Right renal pelvis (tissue), 4 donors: Measurements from ENCODE around the gene BCL6. TPM values are rescaled to one million over a fixed set of nuclear protein-coding genes. Genes with fewer than 3 reads are reported as not detected.

Experiments
- DNase-seq, 4 donors: peaks; one replicate each; pipeline ENCODE4 v3.0.0-alpha.2; 2013; ENCODE audit warnings: low read depth in 4 of 4, low spot score in 3 of 4, missing footprints in 1 of 4
- polyA plus RNA-seq, 4 donors: library from polyadenylated mRNA; unstranded; fragments of 120-200 nt; gene quantifications; one replicate each; pipeline ENCODE4 v1.2.1, GENCODE V29; 2013; ENCODE audit not compliant: insufficient read length in 4 of 4

BCL6 gene
- polyA plus RNA-seq, 4 donors: 7.9 to 11.2 (median 9.3) TPM

DNA sequence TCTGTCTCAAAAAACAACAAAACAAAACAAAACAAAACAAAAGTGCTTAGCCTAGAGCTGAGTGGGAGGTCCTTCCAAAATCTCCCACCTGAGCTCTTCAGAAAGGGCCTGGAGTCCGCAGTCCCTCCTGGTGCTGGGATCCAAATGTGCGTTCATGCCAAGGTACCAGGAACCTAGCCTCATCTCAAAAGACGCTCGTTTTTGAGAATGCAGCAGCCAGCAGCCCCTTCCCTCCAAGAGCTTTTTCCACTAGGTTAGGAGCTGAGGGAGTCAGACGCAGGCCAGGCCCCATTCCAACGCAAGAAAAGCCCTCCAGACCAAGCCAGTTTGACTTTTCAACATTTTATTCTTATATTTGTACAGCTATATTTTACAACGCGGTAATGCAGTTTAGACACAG, 24.2 kb downstream of the BCL6 start:
- no peak for DNase-seq

DNA sequence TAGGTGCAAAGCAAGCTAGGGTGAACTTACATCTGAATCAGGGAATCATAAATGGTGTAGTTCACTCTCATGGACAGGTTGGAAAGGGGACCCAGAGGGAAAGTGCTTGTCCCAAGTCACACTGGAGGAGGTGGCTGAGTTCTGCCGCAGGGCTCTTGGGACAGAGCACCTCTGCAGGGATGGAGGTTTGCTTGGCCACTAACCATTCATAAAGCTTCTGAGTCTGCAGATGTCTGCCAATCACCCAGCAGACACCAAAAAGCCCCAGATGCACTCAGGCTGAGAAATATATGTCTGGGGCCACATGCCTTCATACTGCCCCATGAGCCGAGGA, 25.0 kb downstream of the BCL6 start:
- DNase-seq: no peak

DNA sequence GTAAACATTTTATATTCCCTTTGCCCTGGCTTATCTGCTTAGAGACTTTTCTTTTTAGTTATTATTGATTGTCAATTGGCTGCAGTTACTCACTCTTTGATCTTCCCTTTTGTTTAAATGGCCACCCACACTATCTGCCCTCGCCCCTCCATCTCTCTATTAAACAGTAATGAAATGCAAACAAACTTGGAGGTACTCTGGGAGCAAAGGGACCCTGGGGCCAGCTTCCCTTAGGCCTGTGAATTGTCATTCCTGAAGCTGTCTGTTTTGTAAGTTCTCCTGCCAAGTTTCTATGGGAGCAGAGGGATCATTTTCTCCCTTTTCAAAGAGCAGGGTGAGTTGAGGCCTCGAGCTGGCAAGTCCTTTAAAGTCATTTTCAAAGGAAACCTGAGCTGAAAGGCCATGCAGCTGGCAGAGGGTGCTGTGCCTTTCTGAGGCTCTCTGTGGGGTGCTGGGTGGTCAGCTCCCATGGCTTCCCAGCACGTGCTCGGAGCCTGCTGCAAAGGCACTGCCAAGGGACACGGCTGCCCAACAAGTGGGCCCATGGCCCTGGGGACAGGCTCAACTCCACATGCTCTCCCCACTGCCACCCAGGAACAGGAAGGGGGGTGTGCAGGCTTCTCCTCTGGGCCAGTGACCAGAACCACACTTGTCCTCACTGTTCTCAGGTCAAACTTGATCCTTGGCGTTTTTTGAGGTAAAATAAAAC, 25.5 kb downstream of the BCL6 start:
- no peak for DNase-seq

DNA sequence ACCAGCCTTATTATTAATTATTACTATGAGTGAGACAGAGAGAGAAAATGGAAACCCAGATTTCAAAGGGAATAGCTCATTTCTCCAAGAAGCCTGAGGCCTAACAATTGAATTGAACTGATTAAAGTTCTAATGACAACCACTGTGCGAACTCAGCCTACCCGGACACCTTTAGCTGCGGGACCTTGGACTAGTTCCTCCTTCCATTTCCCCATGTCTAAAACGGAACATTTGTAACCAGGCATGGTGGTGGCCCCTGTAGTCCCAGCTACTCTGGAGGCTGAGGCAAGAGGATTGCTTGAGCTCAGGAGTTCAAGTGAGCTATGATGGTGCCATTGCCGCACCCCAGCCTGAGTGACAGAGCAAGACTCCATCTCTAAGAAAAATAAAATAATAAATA, 26.5 kb downstream of the BCL6 start:
- DNase-seq: no peak

DNA sequence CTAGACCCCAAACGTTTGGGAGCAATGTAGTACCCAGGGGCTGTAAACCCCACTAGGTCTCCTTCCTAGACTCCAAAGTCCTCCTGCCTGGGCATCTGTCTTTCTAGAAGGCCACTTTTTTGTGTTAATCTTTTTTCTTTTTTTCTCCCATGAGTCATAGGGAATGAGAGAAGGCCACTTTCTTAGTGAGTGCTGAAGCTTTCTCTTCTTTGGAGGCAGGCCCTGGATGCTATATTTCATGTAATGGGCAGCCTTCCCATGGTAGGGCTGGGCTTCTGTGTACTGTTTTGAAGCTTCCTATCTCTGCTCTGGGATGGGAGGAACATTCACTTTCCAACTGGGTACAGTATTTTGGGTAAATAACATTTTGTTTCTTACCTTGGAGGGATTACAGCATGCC, 27.7 kb downstream of the BCL6 start:
- no peak for DNase-seq

DNA sequence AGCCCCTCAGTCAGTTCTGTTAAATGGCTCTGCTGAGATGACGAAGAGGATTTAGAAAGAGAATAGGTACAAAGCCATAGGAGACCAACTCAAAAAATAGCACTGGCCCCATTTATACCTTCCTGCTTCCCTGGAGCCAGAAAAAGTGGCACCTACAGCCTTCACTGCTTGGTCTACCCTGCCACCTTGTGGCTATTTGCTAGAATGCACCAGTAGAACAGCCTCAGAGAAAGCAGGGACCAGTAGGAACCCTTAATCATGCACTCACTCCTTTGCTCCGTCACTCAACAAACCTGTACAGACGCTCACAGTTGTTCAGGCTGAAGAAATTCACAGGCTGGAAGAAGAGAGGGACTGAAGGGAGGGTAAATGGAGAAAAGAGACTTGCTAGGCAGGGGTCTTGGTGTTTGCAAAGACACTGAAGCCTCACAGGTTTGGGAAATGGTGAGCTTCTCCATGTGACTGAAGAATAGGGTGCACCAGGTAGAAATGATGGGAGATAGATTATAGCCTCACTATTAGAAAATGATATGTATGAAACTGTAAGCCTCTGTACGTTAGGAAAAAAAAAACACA, 30.8 kb downstream of the BCL6 start:
- peak; percentile 41 to 65 (median 56) for DNase-seq

DNA sequence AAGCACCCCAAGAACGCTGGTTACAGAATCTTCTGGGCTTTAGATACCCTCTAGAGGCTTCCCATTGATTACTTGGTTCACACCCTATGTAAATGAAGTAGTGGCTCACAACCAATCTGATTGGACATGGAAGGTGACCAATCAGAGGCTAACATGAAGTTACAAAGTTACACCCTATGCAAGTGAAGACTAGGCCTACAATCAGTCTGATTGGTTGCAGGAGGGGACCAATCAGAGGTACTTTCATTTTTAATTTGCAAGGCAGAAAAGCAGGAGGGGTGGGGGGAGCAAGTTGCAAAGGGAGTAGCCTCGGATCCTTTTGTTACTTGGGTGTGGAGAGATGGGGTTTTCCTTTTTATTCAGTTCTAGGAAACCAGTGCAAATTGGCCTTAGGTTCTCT, 31.8 kb downstream of the BCL6 start:
- no peak for DNase-seq

DNA sequence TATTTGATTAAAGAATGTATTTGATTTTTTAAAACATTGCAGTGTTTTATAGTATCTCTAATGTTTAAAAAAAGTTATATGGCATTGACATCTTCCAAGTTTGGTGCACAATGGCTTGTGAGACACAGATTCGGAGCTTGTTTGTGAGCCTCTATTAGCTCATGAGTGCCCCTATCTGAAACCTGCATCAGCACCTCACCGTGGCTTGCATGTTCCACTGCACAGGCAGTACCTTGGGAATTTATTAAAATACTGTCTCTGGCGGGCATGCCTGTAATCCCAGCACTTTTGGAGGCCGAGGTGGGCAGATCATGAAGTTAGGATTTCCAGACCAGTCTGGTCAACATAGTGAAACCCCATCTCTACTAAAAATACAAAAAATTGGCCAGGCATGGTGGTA, 36.1 kb downstream of the BCL6 start:
- no peak for DNase-seq

DNA sequence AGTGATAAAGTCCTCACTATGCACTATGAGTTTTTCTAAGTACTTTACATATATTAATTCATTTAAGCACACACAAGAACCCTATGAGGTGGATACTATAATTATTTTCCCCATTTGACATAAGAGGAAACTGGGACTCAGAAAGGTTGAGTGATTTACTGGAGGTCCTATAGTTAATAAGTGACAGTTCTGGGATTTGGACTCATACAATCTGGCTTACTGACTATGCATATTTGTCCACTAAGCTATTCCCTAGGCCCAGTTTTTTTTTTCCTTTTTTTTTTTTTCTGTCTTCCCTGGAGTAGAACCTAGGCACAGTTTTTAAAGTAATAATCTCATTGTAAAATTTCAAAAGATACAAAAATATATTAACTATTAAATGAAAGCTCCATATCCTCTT, 36.6 kb downstream of the BCL6 start:
- no peak for DNase-seq

DNA sequence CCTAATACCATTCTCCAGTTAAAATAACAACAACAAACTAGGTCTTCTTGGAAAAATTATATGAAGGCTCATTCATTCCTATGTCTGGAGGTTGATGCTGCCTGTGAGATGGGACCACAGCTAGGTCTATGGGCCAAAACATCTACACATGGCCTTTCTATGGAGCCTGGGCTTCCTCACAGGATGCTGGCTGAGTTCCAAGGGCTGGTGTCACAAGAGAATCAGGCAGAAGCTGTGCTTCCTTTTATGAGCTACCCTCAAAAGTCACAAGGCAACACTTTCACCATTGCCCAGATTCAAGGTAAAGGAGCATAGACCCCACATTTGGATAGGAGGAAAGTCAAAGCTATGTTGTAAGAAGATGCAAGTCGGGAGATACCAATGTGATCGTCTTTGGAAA, 38.3 kb downstream of the BCL6 start:
- DNase-seq: no peak

DNA sequence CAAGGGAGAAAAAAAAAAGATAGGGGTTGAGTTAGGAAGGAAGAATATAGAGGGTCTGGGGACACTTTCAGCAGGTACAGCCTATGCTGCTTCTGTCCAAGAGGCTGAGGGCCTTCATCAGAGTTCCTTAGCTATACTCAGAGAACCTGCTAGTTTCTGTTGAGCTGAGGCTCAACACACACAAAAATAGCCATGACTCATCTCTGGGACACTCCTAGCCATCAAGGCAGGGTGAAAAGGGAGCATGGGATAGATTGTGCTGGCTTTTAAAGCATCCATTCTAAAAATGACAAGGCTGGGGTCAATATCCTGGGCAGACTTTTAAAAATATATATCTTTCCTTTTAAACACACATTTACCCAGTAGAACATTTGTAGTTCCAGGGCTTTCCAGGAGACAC, 40.1 kb downstream of the BCL6 start:
- DNase-seq: no peak

DNA sequence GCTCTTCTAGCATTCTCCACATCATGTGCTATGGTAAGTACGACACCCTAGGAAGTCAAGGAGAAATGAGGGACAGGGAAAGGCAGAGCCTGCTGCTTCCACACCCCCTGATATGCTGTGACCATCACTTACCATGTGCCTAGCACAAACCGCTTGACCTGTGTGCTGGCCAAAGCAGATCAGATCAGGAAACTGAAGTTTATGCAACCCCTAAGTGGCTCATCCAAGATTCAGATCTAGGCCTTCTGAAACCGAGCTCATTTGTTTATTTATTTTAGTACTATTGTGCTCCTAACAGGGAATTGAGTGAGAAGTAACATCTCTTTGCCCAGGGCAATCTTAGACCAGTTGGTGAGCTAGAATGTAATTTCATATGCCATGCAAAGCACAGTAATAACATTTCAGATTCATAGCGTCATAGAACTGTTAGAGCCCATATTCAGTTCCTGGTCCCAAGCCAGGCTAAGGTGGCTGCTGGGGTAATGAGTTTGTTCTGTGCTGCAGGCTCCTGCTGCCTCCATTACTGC, 42.7 kb downstream of the BCL6 start, which contains the start of gene RTP2:
Gene RTP2, minus strand, starts transcription at position 51 of the 527 bp plus-strand sequence. CDS start 429 bp downstream, outside the sequence.
- no peak for DNase-seq

DNA sequence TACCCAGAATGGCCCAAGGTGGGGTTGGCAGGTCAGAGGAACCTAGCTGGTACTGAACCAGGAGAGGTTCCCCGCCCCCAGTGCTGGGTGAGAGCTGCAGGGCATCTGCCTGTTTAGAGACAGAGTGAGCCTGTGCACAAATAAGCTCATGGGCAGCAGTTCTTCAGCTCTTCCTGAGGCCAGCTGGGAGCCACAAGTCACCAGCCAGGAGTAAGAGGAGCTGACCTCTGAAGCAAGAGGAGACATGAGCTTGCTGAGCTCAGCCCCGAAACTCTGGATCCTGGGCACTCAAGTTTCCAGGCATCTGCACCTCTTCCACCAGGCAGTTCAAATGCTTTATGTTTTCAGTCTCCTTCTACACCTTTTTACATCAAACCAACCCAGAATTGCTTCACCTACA, 45.0 kb downstream of the BCL6 start:
- DNase-seq: no peak

DNA sequence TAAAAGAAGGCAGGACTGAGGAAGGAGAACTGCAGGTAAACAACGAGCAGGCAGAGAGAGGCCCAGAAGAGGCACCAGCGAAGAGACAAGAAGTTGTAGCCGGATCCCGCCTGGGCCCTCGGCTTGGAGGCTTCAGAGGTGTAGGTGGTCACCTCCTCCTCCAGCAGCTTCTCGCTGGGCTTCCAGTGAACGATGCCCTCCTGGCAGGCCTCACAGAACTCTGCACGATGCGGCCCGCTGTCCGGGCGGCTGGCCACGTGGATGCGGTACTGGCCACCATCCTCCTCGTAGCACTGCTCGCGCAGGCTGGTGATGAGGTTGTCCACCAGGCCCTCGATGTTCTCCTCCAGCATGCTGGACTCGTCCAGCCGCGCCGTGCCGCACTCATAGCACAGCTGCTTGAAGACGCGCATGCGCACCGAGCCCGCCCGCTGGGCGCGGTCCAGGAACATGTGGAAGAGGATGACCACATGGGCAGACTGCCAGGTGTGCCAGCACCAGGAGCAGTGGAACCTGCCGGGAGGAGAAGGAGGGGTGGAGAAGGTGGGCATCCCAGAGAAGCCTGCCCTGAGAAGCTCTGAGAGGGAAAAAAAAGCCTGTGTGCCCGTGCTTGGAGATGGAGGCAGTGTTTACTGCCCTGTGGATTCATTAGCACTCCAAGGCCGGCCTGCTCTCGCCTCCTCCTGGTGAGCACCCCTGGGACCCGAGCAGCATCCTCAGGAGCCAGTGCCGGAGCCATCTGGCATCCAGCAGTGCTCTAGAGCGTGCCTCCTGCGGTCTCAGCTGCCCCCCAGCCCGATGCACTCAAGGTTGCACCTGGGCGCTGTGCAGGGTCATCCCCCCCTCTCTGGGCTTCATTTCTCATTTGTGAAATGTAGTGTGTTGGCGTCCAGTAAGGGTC, 46.5 kb downstream of the BCL6 start:
- DNase-seq: no peak

DNA sequence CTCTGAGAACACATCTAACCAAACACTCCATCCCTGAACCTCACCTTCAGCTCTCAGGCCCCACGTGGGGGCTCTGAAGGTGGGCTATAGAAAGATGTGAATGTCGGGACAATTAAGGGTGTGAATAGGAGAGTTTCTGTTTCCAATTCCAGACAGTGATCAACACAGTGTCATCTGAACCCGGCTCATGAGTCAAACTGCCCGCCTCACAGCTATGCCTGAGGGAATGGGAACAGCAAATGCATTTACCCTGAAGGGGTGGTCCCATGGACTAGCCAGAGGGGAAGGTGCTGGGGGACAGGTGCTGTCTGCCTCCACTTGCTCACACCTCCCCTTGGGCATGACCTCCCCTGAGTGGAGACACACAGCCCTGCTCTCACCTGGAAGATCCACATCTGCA, 49.2 kb downstream of the BCL6 start:
- DNase-seq: no peak

DNA sequence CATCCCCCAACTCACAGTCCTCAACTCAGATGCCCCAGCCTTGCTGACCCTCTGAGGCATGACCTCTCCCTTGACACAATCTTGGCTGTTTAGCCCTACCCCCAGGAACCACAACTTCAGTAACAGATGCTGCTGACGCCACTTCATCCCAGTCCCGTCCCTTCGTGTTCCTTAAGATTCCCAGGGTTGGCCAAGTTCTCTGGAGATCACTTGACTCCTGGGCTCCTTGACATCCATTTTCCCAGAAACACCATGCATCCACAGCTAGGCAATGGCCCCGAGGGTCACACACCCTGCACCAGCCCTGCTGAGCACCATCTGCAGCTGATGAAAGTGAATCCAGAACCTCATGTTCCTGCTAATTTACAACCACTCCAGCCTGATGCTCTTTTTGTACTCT, 49.8 kb downstream of the BCL6 start:
- no peak for DNase-seq

DNA sequence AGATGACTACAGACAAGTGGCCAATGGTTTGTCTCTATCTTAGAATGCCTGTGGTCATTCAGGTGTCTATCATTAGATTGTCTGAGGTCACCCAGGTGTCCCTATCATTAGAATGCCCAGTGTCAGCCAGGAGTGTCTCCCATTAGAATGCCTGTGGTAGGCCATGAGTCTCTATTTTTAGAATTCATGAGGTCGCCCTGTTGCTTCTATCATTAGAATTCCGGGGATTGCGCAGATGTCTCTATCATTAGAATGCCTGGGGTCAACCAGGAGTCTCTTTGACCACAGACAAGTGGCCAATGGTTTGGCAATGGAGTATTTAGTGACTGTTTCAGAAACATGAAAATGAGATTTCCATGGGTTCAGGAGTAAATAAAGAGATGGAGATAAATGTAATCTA, 50.5 kb downstream of the BCL6 start:
- DNase-seq: no peak

DNA sequence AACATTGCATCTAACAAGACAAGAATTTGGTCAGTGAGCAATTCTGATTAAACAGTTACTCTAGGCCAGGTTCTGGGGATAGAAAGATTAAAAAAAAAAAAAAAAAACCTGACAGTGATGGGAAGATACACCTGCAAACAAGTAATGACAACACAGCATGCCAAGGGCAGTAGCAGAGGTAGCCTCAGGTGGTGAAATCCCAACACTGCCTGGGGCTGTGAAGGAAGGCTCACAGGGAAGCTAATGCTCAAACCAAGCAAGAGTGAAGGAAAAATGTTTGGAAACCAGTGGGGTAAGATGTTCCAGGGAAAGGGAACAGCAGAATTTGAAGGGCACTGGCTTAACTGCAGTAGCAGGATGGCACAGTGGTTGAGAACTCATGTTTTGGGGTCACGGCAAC, 51.8 kb downstream of the BCL6 start:
- DNase-seq: no peak

DNA sequence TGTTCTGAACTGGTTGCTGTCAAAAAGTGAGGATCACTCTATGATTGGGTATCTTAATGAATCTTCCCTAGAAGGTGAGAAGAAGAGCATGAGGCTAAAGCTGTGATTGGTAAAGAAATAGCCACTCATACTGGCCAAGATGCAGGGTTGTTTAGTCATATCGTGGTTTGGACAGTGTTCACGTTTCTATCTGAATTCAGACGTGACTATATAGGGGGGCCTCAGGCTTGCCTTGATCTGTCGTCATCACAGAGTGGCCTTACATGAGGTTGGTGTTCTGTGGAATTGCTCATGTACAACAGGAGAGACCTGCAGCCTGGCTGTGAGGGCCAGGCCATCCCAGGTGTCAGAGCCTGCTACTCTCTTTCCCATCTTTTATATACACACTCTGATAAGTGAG, 55.3 kb downstream of the BCL6 start:
- DNase-seq: no peak

DNA sequence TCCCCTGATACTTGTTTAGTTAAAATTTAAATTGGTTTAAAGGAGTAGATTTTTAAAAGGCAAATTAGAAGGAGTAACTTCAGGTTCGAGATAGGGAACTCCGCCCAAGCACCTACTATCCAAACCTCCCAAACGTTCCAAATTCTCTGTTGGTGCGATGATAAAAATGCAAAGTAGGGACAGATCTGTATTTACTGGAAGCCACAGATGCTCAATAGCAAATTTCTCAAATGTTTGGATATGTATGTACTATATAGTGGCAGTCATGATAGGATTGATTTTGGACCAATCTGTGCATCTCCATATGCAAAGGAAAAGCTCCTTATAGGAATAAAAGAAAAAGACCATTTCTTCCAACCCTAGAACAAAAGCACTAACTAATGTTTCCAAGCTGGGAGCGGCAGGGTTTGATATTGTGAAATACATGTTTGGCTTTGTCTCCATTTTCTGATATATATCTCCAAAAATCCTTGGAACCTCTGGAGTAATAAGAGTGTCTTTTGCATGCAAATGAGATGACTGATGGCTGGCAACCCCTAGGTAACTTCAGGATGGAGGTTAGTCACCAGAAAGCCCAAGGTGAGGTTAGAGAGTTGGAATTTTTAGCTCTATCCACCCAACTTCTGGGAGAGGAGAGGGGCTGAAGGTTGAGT, 58.5 kb downstream of the BCL6 start:
- DNase-seq: no peak

DNA sequence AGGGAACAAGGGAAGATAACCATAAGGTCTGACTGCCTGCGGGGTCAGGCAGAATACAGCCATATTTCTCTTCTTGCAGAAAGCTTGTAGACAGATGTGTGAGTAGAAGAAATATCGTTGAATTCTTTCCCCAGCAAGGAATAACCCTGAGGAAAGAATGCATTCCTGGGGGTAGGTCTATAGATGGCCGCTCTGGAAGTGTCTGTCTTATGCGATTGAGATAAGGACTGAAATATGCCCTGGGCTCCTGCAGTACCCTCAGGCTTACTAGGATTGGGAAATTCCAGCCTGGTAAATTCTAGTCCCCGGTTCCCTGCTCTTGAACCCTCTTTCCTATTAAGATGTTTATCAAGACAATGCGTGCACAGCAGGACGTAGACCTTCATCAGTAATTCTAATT, 59.3 kb downstream of the BCL6 start:
- no peak for DNase-seq
